NCI-H510A (cell line): ENCODE results near the gene NBEA.
"Not testable (repeated sequence)": the region's sequence is repeated elsewhere in the genome, so short reads cannot be mapped to it uniquely, and the experiment has no call there.

ENCODE experiments used
- DNase-seq: peaks from one replicate; lab custom pipeline; 2025; lab: John Stamatoyannopoulos, UW

NBEA gene

DNA sequence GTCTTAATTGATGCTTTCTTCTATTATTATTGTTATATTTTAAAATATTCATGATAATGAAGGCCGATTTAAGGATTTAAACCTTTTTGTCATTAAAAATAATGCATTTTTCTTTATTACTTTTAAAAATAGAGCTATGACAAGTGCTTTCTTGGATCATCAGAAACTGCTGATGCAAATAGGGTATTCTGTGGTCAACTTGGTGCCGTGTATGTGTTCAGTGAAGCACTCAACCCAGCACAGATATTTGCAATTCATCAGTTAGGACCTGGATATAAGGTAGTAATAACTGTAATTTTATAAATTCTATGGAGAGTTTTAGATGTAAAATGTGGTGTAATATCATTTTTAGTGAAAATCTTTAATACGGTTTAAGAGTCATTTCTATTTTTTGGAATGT, 116.5 kb downstream of the NBEA start:
- not testable (repeated sequence) for DNase-seq

DNA sequence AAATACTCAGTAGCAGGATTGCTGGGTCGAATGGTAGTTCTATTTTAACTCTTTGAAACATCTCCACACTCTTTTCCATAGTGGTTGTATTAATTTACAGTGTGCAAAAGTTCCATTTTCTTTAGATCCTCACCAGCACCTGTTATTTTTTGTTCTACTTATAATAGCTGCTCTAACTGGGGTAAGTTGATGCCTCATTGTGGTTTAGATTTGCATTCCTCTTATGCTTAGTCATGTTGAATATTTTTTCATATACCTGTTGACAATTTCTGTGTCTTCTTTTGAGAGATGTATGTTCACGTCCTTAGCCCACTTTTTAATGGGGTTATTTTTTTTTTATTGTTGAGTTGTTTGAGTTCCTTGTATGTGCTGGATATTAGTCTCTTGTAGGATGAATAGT, 144.6 kb downstream of the NBEA start:
- DNase-seq: no peak

DNA sequence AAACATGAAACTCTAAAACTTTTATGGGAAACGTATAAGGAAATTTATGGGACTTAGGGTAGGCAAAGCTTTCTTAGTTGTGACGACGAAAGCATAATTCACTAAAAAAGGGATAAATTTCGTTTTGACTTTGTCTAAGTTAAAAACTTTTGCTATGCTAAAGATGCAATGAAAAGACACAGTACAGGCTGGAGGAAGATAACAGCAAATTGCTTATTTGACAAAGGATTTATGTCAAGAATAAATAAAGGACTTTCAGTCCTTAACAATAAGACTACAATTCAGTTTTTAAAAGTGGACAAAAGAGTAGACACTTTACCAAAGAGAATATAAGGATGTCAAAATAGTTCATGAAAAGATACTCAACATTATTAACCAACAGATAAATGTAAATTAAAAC, 150.2 kb downstream of the NBEA start:
- DNase-seq: no peak

DNA sequence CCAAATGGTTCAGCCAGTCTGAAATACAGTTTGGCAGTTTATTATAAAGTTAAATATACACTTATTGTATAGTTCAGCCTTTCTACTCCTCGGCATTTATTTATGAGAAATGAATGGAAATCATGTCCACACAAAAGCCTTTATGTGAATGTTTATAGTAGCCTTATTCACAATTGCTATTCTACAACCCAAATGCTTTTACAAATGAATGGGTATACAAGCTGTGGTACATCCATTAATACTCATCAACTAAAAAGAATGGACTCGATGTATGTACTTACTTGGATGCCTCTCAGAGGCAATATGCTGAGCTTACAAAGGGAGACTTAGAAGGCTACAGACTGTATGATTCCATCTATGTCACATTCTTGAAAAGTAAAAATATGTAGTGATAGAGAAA, 150.7 kb downstream of the NBEA start:
- no peak for DNase-seq

DNA sequence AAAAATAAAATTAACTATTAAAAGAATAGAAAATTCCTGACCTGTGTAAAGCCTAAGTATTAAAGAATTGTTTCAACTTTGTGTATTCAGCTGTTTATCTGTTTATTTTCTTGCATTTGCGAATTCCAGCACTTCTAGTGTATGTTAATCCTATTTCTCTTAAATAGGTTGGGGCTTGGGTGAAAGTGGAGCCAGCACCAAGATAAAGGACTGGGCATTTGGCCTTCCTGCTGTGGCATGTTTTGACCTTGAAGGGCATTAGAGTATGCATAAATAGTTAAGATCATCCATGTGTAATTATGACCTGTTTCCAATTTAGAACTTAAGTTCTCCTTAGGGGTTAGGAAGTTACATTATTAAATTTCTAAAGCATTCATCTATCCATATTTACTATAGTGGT, 151.3 kb downstream of the NBEA start:
- no peak for DNase-seq

DNA sequence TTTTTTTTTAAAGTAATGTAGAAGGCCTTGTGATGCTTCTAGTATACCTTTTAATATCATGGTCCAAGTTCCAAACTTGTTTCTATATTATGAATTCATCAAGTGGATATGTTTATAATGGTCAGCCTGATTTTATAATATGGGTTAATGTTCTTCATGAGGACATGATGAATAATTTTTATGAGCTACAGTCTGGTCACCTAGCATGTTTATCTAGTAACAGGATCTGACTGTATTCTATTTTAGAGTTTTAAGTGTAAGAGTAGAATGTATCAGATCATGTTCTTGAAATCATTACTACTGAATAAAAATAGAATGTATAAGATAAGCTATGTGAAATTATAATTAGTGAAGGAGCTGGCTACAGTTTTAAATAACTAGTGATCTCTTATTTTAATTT, 164.7 kb downstream of the NBEA start:
- DNase-seq: not testable (repeated sequence)

DNA sequence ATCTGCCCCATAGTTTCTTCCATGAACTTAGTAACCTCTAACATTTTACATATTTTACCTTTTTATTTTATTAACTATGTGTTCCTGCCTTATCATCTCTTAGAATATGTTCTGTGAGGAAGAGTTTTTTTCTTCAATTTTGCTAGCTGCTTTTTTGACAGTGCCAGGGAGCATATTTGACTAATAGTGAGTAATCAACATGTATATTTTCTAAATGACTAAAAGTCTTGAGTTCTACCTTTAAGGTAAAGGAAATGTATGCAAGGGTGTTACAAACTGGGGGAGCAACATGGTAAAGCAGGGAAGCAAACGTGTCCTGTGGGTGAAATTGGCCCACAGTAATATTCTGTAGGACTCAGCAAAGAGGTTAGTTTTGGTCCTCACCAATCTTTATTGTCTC, 165.5 kb downstream of the NBEA start:
- no peak for DNase-seq

DNA sequence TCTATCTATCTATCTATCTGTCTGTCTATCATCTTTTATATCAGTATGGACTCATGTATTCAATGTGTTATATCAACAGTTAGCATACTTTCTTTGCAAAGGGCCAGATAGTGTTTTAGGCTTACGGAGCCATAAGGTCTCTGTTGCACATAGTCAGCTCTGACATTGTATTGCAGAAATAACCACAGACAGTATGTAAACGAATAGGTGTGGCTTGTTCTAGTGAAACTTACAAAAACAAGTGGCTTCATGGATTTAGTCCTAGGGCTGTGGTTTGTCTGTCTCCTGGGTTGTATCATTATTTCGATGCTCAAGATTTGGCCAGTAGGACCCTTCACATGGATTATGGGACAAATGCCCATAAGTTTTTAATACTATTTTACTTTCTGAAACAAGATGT, 171.5 kb downstream of the NBEA start:
- not testable (repeated sequence) for DNase-seq

DNA sequence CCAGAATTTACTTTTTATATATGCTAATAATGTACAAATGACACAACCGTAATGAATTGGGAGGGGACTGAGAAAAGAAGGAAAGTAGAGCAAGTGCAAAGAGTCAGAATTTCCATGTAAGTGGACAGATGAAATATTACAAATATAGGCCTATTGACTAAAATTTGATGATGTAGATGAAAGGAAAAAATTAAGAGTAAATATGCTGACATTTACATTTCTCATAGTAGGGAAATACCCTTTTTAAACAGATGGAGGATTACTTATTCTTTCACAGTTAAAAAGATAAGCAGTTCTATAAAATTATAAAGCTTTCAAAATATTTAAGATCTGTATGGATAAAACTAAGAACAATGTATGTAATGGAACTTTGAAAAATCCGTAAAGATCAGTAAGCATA, 185.4 kb downstream of the NBEA start:
- DNase-seq: no peak

DNA sequence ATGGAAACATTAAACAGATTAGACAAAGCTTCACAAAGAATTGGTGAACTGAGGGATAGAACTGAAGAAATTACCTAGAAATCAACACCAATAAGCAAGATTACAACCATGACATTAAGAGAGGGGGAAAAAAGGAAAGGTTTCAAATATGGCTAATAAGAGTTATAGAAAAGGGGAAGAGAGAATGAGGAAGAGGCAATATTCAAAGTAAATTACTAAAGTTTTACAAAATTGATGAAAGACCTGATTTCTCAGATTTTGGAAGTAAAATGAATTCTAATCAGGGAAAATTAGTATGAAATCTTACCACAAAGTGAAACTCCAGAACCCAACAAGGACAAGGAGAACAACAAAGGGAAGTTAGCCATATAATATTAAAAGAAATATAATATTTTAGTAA, 187.4 kb downstream of the NBEA start:
- no peak for DNase-seq

DNA sequence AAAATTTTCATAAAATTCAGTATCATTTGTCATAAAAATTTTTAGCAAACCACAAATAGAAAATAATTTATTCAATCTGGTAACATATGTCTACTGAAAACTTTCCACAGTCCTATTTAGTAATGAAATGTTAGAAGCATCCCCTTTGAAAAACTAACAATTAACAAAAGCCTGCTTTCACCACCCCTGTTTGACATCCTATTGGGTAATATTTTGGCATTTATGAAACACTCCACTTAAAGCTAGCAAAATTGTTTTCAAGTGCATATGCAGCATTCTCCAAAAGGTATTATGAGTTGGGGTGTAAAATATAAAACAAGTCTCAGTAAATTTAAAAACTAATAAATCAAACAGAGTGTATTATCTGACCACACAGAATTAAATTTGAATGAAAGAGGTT, 189.4 kb downstream of the NBEA start:
- DNase-seq: no peak

DNA sequence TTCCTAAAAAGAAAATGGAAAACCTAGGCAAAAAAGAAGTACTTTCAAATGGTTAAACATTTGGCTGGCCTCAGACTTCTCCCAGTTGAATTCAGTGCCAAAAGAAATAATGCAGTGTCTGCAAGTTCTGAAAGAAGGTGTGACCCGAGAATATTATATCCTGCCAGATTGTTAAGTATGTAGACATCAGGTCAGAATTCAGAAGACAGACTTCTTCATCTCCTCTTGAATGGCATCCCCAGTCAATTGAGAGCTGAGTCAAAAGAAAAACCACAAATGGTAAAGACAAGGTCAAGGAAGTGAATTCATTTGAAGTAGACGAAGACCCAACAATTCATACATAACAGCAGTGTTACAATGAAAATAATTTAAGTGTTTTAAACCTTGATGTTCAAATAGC, 194.5 kb downstream of the NBEA start:
- DNase-seq: no peak

DNA sequence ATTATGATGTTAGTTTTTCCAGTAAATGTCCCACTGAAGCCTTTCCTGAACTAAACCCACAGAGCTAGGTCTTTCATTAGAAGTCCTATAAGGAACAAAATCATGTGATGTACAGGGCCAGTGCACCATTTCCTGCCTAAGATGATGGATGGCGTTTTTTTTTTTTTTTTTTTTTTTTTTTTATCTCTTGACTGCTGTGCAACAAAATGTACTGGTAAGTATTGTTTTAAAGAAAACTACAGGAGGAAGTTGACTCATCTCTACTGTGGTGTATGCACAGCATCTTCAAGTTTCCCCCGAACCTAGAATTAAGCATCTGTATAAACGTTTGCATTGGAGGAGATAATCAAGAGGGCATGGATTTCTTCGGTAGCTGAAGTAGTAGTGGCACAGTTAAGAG, 197.5 kb downstream of the NBEA start:
- no peak for DNase-seq

DNA sequence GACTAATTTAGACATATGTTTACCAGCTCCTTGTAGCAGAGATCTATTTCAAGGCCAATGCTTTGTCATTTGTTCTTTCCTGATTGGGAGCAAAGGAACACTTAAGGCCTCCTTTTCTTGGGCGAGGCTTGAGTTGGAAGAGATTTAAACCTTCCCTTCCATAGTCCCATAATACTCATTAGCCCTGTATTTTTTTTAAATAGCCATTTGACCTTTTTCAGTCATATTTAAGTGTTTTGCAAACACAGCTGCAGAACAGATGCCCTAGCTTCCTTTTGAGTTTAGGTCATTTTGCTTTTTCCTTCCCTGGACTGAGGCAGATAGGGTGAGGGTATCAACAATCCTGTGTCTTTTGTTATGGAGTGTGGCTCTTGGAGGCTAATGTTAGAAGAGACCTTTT, 198.3 kb downstream of the NBEA start:
- DNase-seq: no peak

DNA sequence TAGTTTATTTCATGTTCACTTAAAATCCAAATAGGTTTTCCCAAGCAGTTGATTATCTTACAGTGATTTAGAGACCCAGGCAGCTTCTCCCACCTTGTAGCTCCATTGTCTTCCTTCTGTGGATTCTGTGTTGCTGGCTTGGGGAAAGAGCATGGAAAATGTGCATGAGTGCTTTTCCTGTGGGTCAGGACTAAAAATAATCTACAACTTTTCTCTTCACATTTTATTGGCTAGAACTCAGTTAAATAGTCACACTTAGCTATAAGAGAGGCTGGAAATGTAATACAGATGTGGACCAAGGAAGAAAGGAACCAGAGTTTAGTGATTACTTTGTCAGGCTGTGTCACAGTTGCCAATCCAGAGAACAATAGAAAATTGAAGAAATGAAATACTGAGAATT, 198.8 kb downstream of the NBEA start:
- no peak for DNase-seq

DNA sequence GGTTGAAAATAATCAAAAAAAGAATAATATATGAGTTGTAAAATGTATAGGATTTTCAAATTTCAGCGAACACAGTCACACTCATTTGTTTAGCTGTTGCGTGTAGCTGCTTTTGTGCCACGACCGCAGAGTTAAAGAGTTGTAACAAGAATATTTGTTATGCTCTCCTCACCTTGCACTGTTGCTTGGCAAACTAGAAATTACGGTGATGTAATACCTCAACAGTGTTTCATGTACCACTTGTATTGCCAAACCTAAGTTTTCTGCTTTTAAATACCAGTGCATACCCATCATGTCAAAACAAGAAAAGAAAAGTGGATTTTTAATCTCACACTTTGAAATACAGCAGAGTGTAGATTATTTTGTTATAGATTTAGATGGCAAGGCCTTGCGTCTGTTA, 201.1 kb downstream of the NBEA start:
- DNase-seq: no peak

DNA sequence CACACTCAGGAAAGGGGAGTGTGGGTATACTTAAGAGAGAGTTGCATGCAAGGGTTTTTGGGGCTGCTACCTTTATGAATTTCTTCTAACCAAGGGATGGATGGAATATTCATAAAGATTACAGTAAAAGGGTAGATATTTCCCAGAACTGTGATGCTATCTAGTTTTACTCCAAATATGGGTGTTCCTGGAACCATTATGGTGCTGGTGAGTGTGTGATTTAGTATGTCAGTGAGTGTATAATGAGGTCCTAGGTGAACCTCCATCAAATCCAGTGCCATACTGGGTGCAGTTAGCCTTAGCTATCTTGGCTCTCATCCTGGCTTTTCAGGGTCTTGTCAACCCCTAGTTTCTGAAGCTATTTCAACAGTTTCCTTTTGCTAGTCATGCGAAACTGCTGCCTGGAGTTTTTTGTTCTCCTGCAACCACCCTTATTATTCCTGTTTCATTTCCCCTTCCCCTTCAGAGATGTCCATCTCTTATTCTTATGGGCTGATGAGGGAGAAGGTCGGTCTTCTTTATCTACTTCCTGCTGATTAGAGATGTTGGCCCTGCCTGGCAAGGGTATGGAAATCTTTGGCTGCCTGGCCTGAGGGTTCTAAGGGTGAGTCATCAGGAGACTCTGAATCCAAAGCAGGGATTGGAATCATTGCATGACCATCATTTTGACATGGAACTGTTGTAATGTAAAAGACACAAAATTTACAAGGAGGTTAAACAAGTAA, 202.3 kb downstream of the NBEA start:
- no peak for DNase-seq

DNA sequence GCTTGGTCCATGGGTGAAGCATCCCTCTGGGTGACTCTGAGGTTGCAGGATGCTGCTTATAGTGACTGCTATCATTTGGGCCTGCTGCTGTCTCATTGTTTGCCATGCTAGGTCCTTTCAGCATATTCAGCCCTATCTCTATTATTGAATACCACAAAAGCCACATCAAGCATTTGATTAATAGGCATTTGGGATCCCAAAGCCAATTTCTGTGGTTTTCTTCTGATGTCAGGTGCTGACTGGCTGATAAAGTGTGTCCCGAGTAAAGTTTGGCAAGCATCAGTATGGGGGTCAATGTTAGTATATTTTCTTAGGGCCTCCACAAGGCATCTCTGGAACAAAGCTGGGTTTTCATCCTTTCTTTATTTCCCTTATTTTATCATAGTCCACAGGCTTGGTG, 204.6 kb downstream of the NBEA start:
- no peak for DNase-seq

DNA sequence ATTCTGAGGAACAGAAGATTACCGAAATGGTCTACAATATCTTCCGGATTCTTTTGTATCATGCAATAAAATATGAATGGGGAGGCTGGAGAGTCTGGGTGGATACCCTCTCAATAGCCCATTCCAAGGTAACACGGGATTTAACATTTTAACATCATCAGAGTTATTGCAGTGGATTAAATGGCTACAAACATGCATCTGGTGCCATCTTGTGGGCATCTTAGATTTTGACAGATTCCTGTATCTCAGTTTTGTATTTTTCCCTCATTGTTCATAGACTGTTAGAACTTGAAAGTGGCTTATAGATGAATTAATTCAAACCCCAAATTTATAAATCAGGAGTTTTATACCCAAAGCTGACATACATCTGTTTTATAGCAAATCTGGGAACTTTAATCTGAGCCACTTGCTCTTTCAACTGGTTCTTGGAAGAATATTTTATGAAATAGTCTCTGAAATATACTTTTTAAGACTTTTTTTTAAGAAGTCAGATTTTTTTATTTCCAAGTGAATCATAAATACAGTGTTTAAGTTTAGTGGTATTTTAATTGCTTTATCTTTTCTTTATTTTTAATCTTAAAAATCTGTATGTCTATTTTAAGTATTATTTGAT, 215.2 kb downstream of the NBEA start:
- peak; percentile 11 for DNase-seq

DNA sequence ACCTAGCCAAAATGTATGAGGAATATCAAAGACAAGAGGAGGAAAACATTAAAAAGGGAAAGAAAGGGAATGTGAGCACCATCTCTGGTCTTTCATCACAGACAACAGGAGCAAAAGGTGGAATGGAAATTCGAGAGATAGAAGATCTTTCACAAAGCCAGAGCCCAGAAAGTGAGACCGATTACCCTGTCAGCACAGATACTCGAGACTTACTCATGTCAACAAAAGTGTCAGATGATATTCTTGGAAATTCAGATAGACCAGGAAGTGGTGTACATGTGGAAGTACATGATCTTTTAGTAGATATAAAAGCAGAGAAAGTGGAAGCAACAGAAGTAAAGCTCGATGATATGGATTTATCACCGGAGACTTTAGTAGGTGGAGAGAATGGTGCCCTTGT, 217.0 kb downstream of the NBEA start:
- DNase-seq: no peak

DNA sequence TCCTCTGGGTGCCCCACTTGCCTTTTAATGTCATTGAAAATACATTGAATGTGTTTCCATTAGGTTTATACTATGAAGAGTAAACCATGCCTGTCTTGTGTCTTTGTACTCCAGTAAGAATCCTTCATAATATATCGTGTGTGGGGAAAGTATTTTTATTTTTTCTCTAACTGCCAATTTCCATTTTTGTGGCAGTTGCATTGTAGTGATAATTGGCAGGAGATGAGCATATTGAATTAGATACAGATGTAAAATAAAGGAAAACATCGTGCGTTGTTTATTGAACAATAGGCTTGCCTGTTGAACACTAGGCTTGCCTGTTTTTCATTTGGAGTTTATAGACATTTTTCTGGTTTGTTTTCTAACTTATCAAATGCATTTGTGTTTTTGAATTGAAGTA, 218.8 kb downstream of the NBEA start:
- no peak for DNase-seq

DNA sequence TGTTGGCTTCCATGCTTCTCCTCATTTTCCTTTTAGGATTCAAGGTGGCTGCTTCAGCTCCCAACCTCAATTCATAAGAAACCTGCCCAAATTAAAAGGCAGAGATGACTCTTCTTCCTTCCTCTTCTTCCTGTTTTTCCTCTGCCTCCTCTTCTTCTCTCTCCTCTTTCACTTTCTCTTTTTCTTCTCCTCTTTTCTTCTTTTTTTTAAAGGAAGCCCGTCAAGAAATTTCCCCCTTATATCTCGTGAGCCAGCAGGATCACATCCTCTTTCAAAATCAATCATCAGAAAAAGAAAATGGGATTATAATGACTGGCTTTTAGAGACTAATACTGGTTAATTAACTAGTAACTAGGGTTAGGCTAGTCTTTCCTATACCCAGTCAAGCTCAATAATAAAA, 220.3 kb downstream of the NBEA start:
- no peak for DNase-seq

DNA sequence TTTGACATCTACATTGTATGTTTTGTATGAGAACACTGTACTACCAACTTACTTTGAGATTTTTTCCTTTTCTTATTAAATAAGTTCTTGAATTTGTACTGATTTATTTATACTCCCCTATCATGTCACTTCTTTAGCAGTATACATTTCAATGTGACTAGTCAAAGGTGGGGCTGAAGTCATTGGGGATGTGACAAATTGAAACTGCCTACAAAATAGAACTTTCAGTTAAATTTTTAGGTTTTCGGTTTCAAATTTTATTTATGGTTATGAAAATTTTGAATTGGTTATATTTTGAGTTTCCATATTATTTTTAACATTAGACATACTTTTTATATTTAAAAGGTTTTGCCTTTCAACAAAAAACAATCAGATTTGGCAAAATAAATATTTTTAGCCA, 221.6 kb downstream of the NBEA start:
- DNase-seq: no peak

DNA sequence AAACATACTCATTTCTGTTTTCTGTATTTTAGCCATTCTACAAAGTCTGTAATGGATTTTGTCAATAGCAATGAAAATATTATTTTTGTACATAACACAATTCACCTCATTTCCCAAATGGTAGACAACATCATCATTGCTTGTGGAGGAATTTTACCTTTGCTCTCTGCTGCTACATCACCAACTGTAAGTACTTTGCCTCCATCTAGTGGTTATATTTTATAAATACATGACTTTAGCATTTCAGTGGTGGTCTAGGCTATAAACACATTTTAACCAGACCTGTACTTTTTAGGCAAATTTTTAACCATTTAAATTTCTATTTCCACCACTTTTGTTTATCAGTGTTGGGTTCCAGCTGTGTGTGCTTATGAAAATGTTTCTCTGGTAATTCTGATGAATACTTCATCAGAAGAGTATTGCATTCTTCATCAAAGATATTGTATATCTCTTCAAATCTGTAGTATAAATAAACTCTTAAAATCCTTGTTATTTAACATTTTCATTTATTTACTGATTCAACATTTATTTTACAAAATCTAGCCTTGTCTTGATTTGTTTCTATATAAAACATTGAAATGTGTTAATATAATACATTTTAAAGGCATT, 222.4 kb downstream of the NBEA start:
- DNase-seq: no peak
